Measurements from ENCODE around the gene UBE2D3.
"Not testable (repeated sequence)": the region's sequence is repeated elsewhere in the genome, so short reads cannot be mapped to it uniquely, and the experiment has no call there.

The UBE2D3 gene

DNA sequence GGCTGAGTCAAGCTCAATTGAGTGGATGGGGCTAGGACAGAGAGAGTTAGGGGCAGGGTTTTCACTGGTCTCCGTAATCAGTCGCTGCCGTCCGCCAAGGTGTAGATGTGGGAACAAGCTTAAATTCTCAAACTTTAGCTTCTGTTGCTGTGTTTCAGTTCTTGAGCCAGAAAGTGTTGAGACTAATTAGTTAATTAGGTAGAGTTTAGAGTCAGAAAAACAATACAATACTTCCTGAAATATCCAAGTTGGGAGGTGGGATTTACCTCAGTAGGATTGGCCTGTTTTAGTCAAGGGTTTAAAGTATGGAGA, 1.1 kb upstream of the UBE2D3 start:
- DNase-seq = peak; percentile 55

DNA sequence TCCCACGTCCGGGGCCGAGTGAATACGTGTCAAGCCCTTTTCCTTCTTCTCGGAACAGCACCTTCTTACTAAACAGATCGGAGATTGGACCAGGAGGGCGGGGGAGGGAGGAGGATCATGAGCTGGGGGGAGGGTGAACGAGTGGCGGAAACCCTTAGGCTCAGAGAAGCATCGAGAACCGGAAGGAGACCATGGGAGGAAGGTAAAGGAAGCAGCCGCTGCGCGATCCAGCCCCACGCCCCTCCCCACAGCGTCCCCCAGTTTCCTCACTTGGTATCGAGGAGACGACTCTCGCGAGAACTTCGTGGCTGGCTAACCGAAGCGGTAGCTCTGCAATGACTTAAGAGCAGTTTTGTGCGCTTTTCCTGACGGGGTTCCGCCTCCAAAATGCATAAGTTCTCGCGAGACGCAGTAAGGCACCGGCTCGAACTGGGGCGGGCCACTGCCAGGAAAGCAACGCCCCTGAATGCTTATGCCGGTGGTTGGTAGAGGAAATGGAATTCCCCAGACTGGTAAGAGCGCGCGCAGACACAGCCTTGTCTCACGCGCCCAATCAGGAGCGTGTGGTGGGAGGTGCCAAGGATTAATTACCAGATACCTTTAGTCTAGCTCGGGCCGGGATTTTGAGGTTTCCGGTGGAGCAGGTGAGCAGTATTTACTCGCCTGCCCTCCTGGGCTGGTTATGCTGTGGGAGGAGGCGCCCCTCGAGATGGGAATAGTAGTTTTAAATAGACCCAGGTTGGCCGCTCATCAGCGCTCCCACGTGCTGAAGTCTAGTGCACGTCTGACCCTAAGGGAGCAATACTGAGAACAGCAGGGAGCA, 534 bp upstream of the UBE2D3 start:
- DNase-seq = peak; percentile 99

DNA sequence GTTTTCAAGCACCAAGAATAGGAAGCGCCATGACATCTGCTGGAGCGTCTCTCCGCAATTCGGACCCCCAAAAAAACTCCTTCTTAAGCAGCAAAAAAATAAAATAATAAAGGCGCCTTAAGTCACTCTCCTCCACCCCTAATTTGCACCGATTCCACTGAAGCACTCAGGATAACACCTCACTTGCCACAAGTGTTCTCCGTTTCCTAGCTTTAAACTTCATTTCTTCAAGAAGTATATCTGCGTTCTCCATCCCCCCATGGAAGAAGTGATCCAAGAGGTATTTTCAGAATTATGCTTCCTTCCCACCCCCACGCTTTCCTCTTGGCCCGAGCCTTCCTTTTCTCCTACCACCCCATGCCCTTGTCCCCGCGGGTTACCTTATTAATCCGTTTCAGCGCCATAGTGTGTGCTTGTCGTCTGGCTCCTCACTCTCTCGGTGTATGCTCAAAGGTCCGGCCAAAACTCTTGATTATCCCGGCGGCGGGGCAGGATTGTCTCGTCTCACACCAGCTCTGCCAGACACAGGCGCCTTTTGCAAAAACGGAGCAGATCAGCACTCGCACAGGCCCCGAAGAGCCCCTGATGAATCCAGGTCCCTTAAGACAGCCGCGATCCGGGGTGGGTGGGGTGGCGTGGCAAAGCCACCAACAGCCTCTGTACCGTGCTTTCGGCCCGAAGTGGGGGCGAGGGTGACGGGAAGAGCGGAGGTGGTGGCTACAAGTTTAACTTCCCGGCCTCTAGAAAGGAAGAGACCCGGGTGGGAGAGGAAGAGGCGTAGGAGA, 1.1 kb downstream of the UBE2D3 start:
- DNase-seq = no peak

DNA sequence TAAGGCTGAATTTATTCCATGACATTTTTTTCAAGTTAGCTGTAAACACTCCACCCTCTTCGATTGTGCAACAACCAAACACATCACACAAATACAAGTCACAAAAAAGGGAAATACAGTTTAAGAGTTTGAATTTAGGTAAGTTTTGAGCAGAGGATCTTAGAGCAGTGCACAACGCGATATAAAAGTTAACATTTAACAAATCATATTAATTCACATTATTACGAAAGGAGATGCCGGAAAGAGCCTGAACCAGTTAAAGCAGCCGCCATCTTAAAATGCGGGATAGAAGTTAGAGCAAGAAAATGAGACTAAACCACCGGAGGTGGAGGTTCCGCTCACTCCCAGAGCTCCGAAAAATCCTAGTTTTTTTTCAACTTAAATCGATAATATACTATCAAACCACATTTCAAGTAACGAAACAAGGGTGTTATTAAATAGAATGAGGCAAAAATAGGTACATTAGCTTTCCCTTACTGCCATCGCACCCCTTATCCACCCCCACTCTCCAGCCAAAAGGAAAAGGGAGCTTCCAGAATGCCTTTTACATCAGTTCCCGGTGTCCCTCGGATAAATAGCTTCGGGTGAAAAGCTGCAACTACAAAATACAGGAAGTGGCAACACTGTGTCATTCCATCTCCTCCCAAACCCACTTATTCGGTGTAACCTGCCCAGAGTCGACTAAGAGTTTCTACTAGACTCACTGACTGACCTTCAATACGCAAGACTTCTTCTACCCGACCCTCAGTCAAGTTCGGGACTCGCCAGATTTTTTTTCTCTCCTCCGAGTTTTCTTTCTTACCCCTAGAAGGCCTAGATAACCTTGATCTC, 1.9 kb downstream of the UBE2D3 start:
- DNase-seq = peak; percentile 37

DNA sequence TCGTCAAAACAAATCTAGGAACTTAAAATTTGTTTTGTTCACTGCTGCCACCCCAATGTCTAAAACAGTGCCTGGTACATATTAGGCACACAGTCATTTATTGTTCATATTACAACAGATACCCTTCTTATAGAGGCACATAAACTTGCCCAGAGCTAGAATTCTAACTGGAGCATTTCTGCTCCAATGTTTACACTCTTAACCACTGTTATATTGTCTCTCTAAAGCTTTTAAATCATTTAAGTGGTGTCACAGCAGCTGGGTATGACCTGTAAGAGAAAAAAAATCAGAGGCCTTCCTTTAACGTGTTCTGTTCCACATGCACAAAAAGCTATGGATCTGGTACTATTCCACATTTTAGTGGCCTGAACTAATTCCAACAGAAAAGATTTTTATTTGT, 3.0 kb downstream of the UBE2D3 start:
- DNase-seq = no peak

DNA sequence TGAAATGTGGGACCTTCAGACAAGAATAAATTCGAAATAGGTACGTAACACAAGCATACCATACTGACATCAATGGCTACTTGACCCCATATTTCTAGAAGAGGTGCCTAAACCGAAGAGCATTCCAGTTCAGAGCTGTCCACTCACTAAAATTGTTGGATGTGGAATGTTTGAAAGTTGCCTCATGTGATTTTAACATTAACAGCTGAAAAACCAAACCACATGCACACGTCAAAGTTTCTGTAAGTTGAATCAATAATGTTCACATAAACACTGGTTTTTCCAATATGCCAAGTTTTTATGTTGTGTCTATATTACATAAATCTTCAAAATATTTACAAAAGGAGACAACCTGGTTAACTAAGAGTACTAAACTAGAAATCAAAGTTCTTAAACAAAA, 3.5 kb downstream of the UBE2D3 start:
- no peak for DNase-seq

DNA sequence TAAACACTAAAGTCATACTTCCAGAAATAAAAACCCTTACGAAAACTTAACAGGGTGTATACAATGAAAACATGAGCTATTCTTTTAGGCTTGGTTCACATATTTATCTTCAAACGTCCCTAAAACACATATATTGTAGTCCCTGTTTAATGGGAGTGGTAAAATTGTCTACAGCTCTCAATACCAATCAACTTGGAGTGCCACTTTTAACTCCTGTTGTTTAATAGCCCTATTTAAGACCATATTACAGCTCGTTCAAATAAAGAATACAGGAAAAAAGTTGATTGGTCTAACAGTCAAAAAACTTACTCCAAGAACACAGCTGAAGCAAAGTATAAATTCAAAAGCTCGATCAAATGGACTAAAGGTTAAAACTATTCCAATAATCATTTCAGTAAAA, 3.9 kb downstream of the UBE2D3 start:
- DNase-seq = no peak

DNA sequence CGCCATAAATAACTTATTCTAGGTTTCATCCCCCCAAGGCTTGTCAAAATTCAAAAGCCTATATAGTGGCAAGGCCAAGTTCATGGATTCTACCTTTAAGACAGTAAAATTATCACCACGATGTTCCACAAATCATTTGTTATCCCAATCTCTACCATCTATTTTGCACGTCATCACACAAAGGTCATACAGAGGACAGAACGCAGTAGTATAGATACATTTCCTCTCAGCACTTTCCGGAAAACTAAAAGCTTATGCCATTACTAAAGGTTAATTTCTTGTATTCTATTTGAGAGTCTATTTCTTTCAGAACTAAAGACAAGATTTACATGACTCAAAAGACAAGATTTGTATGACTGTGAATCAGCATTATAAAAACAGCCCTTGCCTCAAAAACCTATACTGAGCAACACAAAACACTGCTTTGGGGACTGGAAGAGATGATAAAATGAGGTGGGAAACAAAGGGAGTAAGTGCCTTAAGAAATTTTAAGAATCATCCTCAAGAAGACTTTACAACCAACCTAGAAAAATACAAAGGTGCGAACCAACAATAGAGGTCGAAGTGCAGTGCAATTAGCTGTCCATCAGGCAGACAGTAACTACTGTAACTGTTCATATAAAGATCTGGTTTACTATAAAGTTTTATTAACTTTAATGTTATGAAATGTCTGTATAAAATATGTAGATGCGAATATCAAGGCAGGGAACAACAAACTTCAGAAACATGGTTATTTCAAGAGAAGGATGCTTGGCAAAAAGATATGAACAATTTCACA, 7.6 kb downstream of the UBE2D3 start:
- DNase-seq = no peak

DNA sequence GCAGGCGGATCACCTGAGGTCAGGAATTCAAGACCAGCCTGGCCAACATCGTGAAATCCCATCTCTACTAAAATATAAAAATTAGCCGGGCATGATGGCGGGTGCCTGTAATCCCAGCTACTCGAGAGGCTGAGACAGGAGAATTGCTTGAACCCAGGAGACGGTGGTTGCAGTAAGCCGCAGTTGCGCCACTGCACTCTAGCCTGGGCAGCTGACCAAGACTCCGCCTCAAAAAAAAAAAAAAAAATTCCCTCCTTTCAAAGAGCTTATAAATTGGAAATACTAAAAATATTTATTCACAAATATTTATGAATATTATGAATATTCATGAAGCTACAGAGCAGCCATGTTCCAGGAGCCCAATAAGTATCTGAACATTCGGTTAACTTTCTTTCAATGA, 8.3 kb downstream of the UBE2D3 start:
- DNase-seq = not testable (repeated sequence)

DNA sequence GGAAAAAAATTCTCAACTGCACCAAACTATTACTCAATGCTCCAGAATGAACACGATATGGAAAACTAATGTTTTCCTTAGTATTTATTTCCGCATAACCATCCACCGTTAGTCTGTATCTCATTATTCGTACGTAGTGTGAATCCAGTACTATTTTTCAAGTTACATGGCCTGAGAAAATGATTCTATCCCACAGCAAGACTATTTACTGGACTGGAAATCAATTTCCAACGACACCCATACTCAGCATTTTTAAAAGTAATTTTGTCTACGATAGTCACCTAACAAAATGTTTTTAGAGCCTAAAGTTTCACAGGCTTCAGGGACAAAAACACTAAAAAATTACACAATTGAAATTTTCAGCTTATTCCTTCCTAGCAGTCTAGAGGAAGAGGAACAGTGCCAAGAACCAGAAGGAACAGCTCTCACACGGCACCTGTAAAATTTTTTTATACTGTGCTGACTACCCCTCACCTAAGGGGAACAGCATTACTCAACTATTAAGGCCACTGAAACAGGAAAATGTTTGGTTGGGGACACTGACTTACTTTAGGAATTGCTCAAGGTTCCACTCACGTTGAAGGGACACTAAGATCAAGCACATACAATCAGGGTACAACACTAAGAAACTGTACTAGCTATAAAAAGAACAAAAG, 9.6 kb downstream of the UBE2D3 start:
- DNase-seq = no peak

DNA sequence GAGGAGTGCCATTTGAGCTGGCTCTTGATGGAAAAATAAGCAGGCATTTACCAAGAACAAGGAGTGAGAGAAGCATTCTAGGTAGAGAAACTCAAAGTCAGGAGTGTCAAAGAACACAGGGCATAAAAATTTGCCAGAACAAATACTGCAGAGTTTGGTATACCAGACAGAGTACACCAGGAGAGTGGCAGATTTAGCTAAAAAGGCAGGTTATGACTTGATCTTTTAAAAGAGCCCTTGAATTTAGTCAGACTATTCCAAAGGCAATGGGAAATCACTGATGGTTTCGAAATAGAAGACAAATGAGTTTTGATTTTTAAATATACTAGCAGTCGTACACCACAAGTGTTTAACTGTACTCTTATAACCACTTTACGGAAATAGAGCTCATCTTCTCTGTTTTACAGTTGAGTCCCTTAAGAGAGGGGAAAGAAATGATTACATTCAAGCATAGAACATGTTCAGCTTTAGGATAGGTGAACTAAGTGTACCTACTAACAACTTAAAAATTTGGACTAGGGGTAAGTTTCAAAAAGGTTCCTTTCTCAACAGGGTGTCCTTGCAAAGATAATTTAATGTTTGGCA, 10.2 kb downstream of the UBE2D3 start:
- DNase-seq = no peak

DNA sequence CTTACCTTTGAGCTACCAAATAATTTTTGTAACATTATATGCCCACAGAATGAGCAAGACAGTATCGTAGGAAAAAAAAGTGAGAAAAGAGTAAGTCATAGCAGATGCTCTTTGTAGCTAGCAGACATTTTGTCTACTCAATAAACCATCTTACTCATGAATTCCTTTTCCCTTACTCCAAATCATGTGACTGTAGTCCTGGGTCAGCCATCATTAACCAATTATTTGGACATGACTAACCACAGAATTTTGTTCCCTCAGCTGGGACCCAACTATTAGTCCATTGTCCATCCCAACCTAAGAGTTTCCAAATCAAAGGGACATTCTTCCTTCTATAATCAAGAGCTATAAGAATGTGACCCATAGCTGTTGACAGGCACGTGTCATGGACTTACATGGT, 11.4 kb downstream of the UBE2D3 start:
- no peak for DNase-seq

DNA sequence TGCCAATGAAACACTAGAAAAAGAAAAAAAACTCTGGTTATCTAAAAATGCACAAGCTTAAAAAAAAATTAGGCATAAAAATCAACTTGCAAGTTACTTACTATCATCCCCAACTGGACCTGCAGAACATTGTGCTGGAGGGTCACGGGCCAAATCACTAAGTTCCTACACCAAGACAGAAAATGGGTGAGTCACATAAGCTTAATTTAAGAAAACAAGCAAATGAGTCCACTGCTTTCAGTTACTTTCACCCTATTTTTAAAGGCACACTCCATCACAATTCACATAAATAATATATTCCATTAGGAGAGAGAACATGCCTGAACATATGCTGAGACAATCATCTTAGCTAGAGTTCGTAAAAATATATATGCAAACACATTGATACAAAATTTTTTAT, 17.7 kb downstream of the UBE2D3 start:
- DNase-seq = no peak

DNA sequence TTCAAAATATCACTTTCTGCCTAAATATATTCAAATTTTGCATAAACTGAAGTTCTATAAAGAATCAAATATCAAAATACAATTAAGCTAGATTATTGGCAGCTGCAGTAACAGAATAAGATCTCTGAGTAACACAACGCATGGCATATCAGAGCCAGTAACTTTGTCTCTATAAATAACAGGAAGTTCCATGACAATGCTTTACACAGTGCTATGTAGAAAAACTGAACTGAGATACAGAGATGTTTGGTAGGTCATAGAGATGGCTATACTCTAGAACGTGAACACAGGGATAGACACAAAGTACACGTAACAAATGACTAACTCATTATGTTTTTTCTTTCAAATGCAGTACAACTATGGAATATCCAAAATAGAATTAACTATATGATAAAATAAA, 18.2 kb downstream of the UBE2D3 start:
- no peak for DNase-seq

DNA sequence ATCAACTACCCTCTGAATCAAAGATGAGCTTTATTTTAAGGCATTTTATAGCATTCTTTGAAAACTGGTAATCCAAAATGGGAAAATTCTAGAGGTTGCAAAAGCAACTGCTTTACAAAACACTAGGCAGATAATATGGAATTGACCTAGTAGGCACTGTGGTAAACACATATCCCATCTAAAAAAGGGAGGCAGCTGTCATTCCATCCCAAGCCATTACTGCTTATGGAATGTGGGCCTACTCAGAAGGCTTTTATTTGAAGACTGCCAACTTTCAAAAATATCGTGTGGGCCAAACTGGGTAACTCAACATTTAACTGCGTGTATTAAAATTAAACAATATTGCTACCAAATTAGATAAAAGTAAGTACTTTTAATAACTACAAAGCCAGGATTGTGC, 19.3 kb downstream of the UBE2D3 start:
- no peak for DNase-seq

DNA sequence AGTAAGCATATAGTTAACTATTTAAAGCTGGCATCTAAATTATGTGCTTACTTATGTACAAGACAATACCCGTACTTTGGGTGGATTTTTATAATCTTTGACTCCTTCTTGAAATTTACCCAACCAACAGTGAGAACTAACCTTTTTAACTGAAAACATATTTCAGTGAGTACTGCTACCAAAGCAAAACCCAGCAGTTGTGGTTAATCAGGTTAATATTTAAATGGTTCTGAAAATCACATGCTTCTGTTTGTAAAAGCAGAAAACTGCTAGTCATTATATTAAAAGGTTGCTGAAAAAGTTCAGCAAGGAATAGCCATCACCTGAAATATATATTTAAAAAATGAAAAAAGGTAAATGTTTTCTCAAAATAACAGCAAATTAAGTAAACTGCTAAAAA, 20.0 kb downstream of the UBE2D3 start:
- no peak for DNase-seq

DNA sequence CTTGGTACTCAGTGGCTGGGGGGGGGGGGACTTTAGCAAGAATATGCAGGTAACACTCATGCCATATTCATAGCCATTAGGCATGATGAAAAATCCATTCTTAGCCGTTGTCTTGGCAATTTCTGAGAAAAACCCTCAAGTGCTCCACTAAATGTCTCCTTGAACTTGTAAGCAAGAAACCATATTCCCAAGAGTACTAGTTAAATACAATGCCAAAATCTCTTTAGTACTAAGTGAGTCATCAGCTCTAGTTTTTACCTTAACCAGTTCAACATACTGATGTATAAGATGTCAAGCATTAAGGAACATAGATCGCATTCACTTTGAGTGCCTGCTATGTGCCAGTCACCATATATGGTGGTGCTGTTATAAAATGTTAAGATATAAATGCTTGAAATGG, 27.5 kb downstream of the UBE2D3 start:
- DNase-seq = no peak

DNA sequence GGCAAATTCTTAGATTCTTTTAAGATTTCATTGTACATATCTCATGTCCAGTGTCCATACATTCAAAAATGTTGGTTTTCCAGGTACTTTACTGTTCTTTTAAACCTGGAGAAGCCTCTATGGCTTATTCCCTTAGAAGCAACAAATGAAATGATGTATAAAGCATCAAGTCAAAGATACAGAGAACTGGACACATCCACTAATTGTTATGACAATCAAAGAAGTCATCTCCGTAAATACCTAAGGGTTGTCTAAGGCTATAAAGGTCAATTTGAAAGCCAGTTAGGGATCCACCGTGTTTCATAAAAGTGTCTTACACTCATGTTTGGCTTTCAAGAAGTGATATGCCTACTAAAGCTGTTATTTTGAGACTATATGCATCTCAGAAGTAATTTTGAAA, 32.4 kb downstream of the UBE2D3 start:
- DNase-seq = no peak

DNA sequence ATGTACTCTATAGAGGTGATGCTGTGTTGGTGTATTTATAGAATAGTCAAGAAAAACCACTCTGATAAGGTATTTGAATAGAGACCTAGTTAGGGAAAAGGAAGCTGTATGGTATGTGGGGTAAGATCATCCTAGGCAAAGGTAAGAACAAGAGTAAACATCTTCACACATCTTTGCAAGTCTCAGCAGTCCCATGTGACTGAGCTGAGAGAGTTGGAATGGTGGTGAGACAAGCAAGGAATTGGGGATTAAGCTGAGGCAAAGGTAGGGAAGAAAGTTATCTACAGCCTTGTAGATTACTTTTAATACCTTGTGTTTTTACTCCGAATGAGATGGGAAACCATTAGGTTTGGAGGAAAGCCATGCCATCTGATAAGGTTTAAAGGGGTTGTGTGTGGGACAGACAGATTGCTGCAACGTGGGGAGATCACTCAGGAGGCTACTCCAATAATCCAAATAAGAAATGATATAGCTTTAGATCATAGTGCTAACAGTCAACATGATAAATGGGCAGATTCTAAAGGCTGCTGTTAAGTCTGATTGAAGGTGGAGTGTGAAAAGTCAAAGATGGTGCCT, 34.9 kb downstream of the UBE2D3 start:
- DNase-seq = no peak

DNA sequence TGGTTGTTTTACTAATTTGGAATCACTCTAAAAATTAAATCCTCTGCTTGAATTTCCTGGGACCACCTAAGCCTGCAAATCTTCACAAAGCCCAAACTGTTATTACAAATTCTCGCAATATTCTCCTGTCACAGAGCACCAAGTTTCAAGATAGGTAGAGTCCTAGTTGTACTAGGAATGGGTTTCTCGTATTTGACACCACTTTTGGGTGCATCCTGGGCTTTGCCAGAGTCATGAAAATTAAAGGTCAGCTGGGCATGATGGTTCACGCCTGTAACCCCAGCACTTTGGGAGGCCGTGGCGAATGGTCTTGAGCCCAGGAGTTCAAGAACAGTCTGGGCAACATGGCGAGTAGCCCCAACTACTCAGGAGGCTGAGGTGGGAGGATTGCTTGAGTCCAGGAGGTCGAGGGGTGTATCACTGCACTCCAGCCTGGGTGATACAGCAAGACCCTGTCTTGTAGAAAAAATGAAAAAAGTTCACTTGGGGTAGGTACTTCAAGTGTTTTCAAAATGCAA, 36.0 kb downstream of the UBE2D3 start:
- no peak for DNase-seq

DNA sequence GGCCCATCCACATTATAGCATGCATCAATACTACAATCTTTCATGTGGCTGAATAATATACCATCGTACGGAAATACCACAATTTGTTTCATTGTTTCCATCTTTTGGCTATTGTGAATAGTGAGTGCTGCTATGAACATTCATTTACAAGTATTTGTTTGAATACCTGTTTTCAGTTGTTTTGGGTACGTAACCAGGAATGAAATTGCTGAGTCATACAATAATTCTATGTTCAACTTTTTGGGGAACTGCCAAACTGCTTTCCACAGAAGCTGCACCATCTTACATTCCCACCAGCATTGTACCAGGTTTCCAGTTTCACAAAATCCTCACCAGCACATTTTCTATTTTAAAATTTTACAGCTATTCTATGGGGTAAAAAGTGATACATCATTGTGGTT, 38.0 kb downstream of the UBE2D3 start:
- no peak for DNase-seq

All from NCI-H2227 treated with DMSO at 0.1 percent for 48 hours (cell line).